H1 (cell line): ENCODE data around the gene SOX15. TPM values are rescaled to one million over a fixed set of nuclear protein-coding genes. Genes with fewer than 3 reads are reported as not detected.

Experiments
- CTCF ChIA-PET: fragments of 300-600 bp; sonication (Branson Sonifier 250); formaldehyde crosslinking; loops from one replicate; lab custom pipeline; 2021; ENCODE audit not compliant: partially characterized antibody; lab: Charles Lee
- POLR2A ChIA-PET: fragments of 300-600 bp; sonication (Branson Sonifier 250); formaldehyde crosslinking; loops from one replicate; lab custom pipeline; 2021; ENCODE audit warnings: inconsistent platforms; ENCODE audit not compliant: partially characterized antibody; lab: Charles Lee
- DNase-seq, 2 experiments: peaks; one replicate each; pipeline versions ENCODE4 v3.0.0 to v3.0.0-alpha.2; 2010 to 2022; ENCODE audit warnings: low spot score in 2 of 2, low read depth in 1 of 2, mixed read lengths in 1 of 2
- FAIRE-seq: peaks from 2 replicates; lab custom pipeline; 2011; peaks lifted over from hg19 to GRCh38; lab: Jason Lieb, UNC
- H2AFZ ChIP-seq: 2 replicates; pipeline ENCODE4 v1.8.1; 2012; ENCODE audit warnings: low read length, inconsistent platforms
- H2AK5ac ChIP-seq: 2 replicates; pipeline ENCODE4 v1.6.1; 2013; ENCODE audit warnings: low read depth, low read length
- H2BK120ac ChIP-seq: replicated peaks from 2 replicates; pipeline ENCODE3; 2013; ENCODE audit warnings: low read depth, low read length, inconsistent platforms
- H2BK12ac ChIP-seq: 2 replicates; pipeline ENCODE4 v1.6.1; 2013; ENCODE audit warnings: low read depth, low read length
- H2BK15ac ChIP-seq: 2 replicates; pipeline ENCODE4 v1.6.1; 2013; ENCODE audit warnings: low read length
- H2BK20ac ChIP-seq: 2 replicates; pipeline ENCODE4 v1.6.1; 2013; ENCODE audit warnings: low read length
- H2BK5ac ChIP-seq: 2 replicates; pipeline ENCODE4 v1.6.1; 2013; ENCODE audit warnings: low read depth, low read length
- H3K14ac ChIP-seq: 2 replicates; pipeline ENCODE4 v1.6.1; 2013; ENCODE audit warnings: inconsistent platforms; ENCODE audit not compliant: insufficient read length
- H3K18ac ChIP-seq: 2 replicates; pipeline ENCODE4 v1.6.1; 2013; ENCODE audit warnings: low read length; ENCODE audit errors: extremely low read depth
- H3K23ac ChIP-seq: 2 replicates; pipeline ENCODE4 v1.6.1; 2013; ENCODE audit warnings: inconsistent platforms; ENCODE audit not compliant: insufficient read length
- H3K23me2 ChIP-seq: 2 replicates; pipeline ENCODE4 v1.6.1; 2013; ENCODE audit warnings: low read depth, low read length
- H3K27ac ChIP-seq: 2 replicates; pipeline ENCODE4 v1.6.1; 2011; ENCODE audit warnings: low read depth, low read length, inconsistent platforms
- H3K27me3 ChIP-seq, 4 experiments: replicated peaks in 1 of 4; 1 replicate in 1 of 4; 2 replicates in 3 of 4; pipeline versions ENCODE4 v1.6.1 to v1.8.1; 2011 to 2013; ENCODE audit warnings: low read length in 3 of 4, mild to moderate bottlenecking in 3 of 4, inconsistent platforms in 2 of 4, mixed read lengths in 2 of 4, moderate library complexity in 1 of 4; ENCODE audit not compliant: control insufficient read depth in 3 of 4, insufficient read depth in 3 of 4; ENCODE audit errors: extremely low read depth in 1 of 4
- H3K36me3 ChIP-seq, 4 experiments: 2 replicates each; pipeline versions ENCODE4 v1.6.1 to v1.8.1; 2011 to 2013; ENCODE audit warnings: mild to moderate bottlenecking in 4 of 4, low read length in 3 of 4, moderate library complexity in 2 of 4, control low read depth in 1 of 4, inconsistent platforms in 1 of 4; ENCODE audit not compliant: insufficient read depth in 4 of 4, control insufficient read depth in 2 of 4
- H3K4ac ChIP-seq: replicated peaks from 2 replicates; pipeline ENCODE3; 2013; ENCODE audit warnings: low read length, low read depth, mixed read lengths, inconsistent platforms; ENCODE audit not compliant: insufficient read length
- H3K4me1 ChIP-seq, 4 experiments: replicated peaks in 1 of 4; 1 replicate in 1 of 4; 2 replicates in 3 of 4; pipeline versions ENCODE4 v1.6.1 to v1.8.1; 2011 to 2013; ENCODE audit warnings: low read length in 3 of 4, inconsistent platforms in 2 of 4, mixed read lengths in 1 of 4; ENCODE audit not compliant: insufficient read depth in 4 of 4, control insufficient read depth in 3 of 4
- H3K4me2 ChIP-seq, 2 experiments: 2 replicates each; pipeline versions ENCODE4 v1.6.1 to v1.8.1; 2011 to 2013; ENCODE audit warnings: low read depth in 2 of 2, low read length in 2 of 2, control low read depth in 1 of 2, inconsistent platforms in 1 of 2, mild to moderate bottlenecking in 1 of 2; ENCODE audit not compliant: insufficient read depth in 1 of 2
- H3K4me3 ChIP-seq, 4 experiments: fragments of 200-600, 300-600 bp in 1 of 4; sonication (generic), shearing (Covaris generic), sonication (Bioruptor Twin) in 1 of 4; 2 replicates each; pipeline versions ENCODE4 v1.5.1 to v1.8.1; 2011 to 2016; ENCODE audit warnings: low read length in 4 of 4, low read depth in 3 of 4, control low read depth in 2 of 4, inconsistent platforms in 2 of 4, mild to moderate bottlenecking in 2 of 4, mixed read lengths in 1 of 4, moderate library complexity in 1 of 4; ENCODE audit not compliant: insufficient read depth in 2 of 4; ENCODE audit errors: extremely low read depth in 1 of 4
- H3K56ac ChIP-seq: replicated peaks from 2 replicates; pipeline ENCODE3; 2013; ENCODE audit warnings: low read depth, mild to moderate bottlenecking, mixed read lengths, low read length, inconsistent platforms; ENCODE audit not compliant: insufficient read length
- H3K79me1 ChIP-seq: 2 replicates; pipeline ENCODE4 v1.6.1; 2013; ENCODE audit warnings: low read depth, low read length, control low read depth
- H3K79me2 ChIP-seq, 2 experiments: 2 replicates each; pipeline versions ENCODE4 v1.6.1 to v1.8.1; 2012 to 2013; ENCODE audit warnings: low read length in 2 of 2, mild to moderate bottlenecking in 2 of 2, inconsistent platforms in 1 of 2; ENCODE audit not compliant: insufficient read depth in 2 of 2, control insufficient read depth in 1 of 2
- H3K9ac ChIP-seq, 4 experiments: replicated peaks in 1 of 4; 1 replicate in 1 of 4; 2 replicates in 3 of 4; pipeline versions ENCODE4 v1.6.1 to v1.8.1; 2011 to 2013; ENCODE audit warnings: low read depth in 3 of 4, low read length in 3 of 4, control low read depth in 2 of 4, mild to moderate bottlenecking in 2 of 4, moderate library complexity in 2 of 4, inconsistent platforms in 1 of 4; ENCODE audit errors: extremely low read depth in 1 of 4
- H3K9me3 ChIP-seq, 2 experiments: 2 replicates each; pipeline versions ENCODE4 v1.6.1 to v1.8.1; 2012 to 2013; ENCODE audit warnings: mild to moderate bottlenecking in 2 of 2, moderate library complexity in 2 of 2, control low read depth in 1 of 2, inconsistent platforms in 1 of 2, low read depth in 1 of 2, low read length in 1 of 2, mixed read lengths in 1 of 2; ENCODE audit not compliant: insufficient read depth in 2 of 2
- H4K20me1 ChIP-seq, 2 experiments: replicated peaks in 1 of 2; 2 replicates each; pipeline versions ENCODE3 to v1.8.1; 2011 to 2013; ENCODE audit warnings: inconsistent platforms in 2 of 2, low read length in 2 of 2, mild to moderate bottlenecking in 1 of 2; ENCODE audit not compliant: insufficient read depth in 2 of 2, control insufficient read depth in 1 of 2
- H4K5ac ChIP-seq: 2 replicates; pipeline ENCODE4 v1.6.1; 2013; ENCODE audit warnings: low read length, low read depth, mixed read lengths, inconsistent platforms; ENCODE audit not compliant: insufficient read length
- H4K8ac ChIP-seq: 2 replicates; pipeline ENCODE4 v1.8.0; 2013; ENCODE audit warnings: mild to moderate bottlenecking, moderate library complexity, low read length, inconsistent platforms; ENCODE audit not compliant: insufficient read depth; ENCODE audit errors: extremely low read depth
- H4K91ac ChIP-seq: replicated peaks from 2 replicates; pipeline ENCODE3; 2013; ENCODE audit warnings: low read length, mixed read lengths, inconsistent platforms; ENCODE audit not compliant: insufficient read length
- ASH2L ChIP-seq: fragments of 200-600, 300-600 bp; sonication (generic); IDR thresholded peaks from one replicate; pipeline ENCODE4 v1.7.1; 2017; ENCODE audit warnings: low read length
- BRCA1 ChIP-seq: IDR thresholded peaks from 2 replicates; pipeline ENCODE4 v1.6.1; 2012; ENCODE audit warnings: low read depth, low read length, improper control_type of control experiment
- E2F6 ChIP-seq: IDR thresholded peaks from 2 replicates; pipeline ENCODE4 v1.6.1; 2012; ENCODE audit warnings: inconsistent platforms
- EZH2 ChIP-seq: fragments of 200-600 bp; sonication (generic); IDR thresholded peaks from 2 replicates; pipeline ENCODE4 v1.7.1; 2012; ENCODE audit warnings: low read depth, mild to moderate bottlenecking, moderate library complexity, low read length, inconsistent platforms; ENCODE audit not compliant: severe bottlenecking
- GABPA ChIP-seq: IDR thresholded peaks from 2 replicates; pipeline ENCODE4 v1.6.1; 2011; ENCODE audit warnings: mild to moderate bottlenecking, low read length, moderate library complexity, borderline replicate concordance; ENCODE audit not compliant: insufficient read depth
- POU5F1 ChIP-seq: IDR thresholded peaks from 2 replicates; pipeline ENCODE4 v1.6.1; 2011; ENCODE audit warnings: low read depth, mild to moderate bottlenecking, low read length, moderate library complexity
- RNF2 ChIP-seq: fragments of 200-900, 300-1000 bp; sonication (generic); IDR thresholded peaks from 2 replicates; pipeline ENCODE4 v1.7.1; 2016; ENCODE audit warnings: borderline replicate concordance, low read depth, mild to moderate bottlenecking, antibody characterized with exemption, low read length; ENCODE audit not compliant: poor library complexity, severe bottlenecking; ENCODE audit errors: missing control alignments
- RXRA ChIP-seq: IDR thresholded peaks from 2 replicates; pipeline ENCODE4 v1.6.1; 2011; ENCODE audit warnings: low read depth, mild to moderate bottlenecking, low read length, moderate library complexity; ENCODE audit not compliant: insufficient read depth
- SIRT6 ChIP-seq: IDR thresholded peaks from one replicate; pipeline ENCODE4 v1.7.1; 2012; ENCODE audit warnings: low read length, inconsistent platforms
- SP2 ChIP-seq: IDR thresholded peaks from 2 replicates; pipeline ENCODE4 v1.6.1; 2012; ENCODE audit warnings: mild to moderate bottlenecking, low read length, inconsistent platforms
- SP4 ChIP-seq: IDR thresholded peaks from 2 replicates; pipeline ENCODE4 v1.6.1; 2012; ENCODE audit warnings: low read length, inconsistent platforms
- SUZ12 ChIP-seq: fragments of 200-600 bp; sonication (generic); IDR thresholded peaks from 2 replicates; pipeline ENCODE4 v1.6.1; 2012; ENCODE audit warnings: mild to moderate bottlenecking, inconsistent platforms, low read length, moderate library complexity, mixed read lengths
- TAF7 ChIP-seq: optimal IDR thresholded peaks from 2 replicates; pipeline ENCODE3; 2011; ENCODE audit warnings: low read depth, mild to moderate bottlenecking, inconsistent platforms, low read length, moderate library complexity, borderline replicate concordance
- TCF12 ChIP-seq: IDR thresholded peaks from 2 replicates; pipeline ENCODE4 v1.6.1; 2011; ENCODE audit warnings: low read depth, mild to moderate bottlenecking, low read length
- WGBS, 2 experiments: shearing (Covaris generic) in 1 of 2; methylation state at CpG; one replicate each; pipeline versions ENCODE4 v1.1.6 to v1.1.7; 2013 to 2015; ENCODE audit warnings: low lambda C conversion rate in 2 of 2, mixed read lengths in 2 of 2, inconsistent platforms in 1 of 2, low coverage in 1 of 2, missing lambda C conversion rate in 1 of 2; ENCODE audit not compliant: insufficient replicate concordance in 2 of 2, insufficient coverage in 1 of 2, insufficient read length in 1 of 2; ENCODE audit errors: extremely low coverage in 1 of 2, missing lambda C conversion rate in 1 of 2; 5-methylcytosine and 5-hydroxymethylcytosine counted together
- polyA plus RNA-seq, 7 experiments: library from polyadenylated mRNA; depleted of rRNA in 3 of 7; stranded (reverse) in 5 of 7; unstranded in 2 of 7; fragments of >200 nt in 5 of 7; fragments of 200-250 nt in 2 of 7; gene quantifications; 1 replicate in 5 of 7; 2 replicates in 1 of 7; 4 replicates in 1 of 7; pipeline versions ENCODE4 v1.2.1 to v1.2.3, GENCODE V29; 2011 to 2013; ENCODE audit warnings: missing spikeins in 2 of 7, mixed read lengths in 2 of 7
- total RNA-seq: library from RNA; stranded (reverse); fragmentation: NEBNext Ultra II Directional; extraction: Animal tissue kit (Norgen Biotek cat#: 25700); gene quantifications from 2 replicates; pipeline ENCODE4 v1.2.1, GENCODE V29; 2021

The SOX15 gene
- total and polyA plus RNA-seq, 2 of the 8 experiments (the other 6 are each of a cell fraction or from before 2014, with no cell fraction given): 14.3 to 26.8 TPM

GRCh38 chr17:7551396-7551795 lies 38.5 kb downstream of the SOX15 start:
- Histone ChIP-seq H3K79me1 (no peaks in the 10 kb centered on the region), H3K4me2 (no peak overlapping the region), H4K91ac (no peak overlapping the region), H3K56ac (no peak overlapping the region), H2BK20ac (no peak overlapping the region), H2BK12ac (no peak overlapping the region), H3K18ac (no peak overlapping the region), H3K27me3 (peaks cover 0 to 5% (median 3%) of the 10 kb centered on the region in 4 experiments; a peak in 4 of 7 replicates), H4K5ac (no peak overlapping the region), H3K4me3 (no peak overlapping the region), H3K79me2 (no peaks in the 10 kb centered on the region), H2BK15ac (no peak overlapping the region), H2AK5ac (no peak overlapping the region), H4K8ac (no peak overlapping the region), H3K4ac (no peak overlapping the region), H2AFZ (no peak overlapping the region), H3K9me3 (no peaks in the 10 kb centered on the region), H3K9ac (no peak overlapping the region), H3K27ac (no peak overlapping the region), H3K14ac (no peak overlapping the region), H2BK120ac (no peak overlapping the region), H2BK5ac (no peak overlapping the region), H3K36me3 (no peaks in the 10 kb centered on the region), H3K4me1 (peaks cover 0 to 8% (median 5%) of the 10 kb centered on the region in 4 experiments; a peak in 4 of 7 replicates), H3K23me2 (peaks cover 6% of the 10 kb centered on the region; the same call in 1 of the 2 replicates), H3K23ac (no peak overlapping the region), H4K20me1 (peaks cover 0 to 7% of the 10 kb centered on the region in 2 experiments)
- ChIA-PET POLR2A (interaction anchor here (1.2 to 37.5 kb wide), 4 partner anchors 9 to 66 kb away, joined by 3 to 1144 read pairs (median 4); partner anchors contain the start of genes CD68, MPDU1 and SOX15), CTCF (interaction anchor here (2.3 to 12.7 kb wide), 2 partner anchors 9 to 35 kb away, joined by 11 to 251 read pairs; no protein-coding TSS in a partner anchor)
- 88% methylated on average over 4 of the region's 4 CpGs; no CpG with 5 or more reads in 1 of the 2 experiments for WGBS, 2 experiments
- FAIRE-seq (no peak), DNase-seq (no peak)
- TF ChIP-seq ASH2L (no peak), RXRA (no peak), SP4 (no peak), E2F6 (no peak), POU5F1 (no peak), GABPA (no peak), SP2 (no peak), BRCA1 (no peak), SIRT6 (no peak), RNF2 (no peak), TCF12 (no peak), EZH2 (no peak), SUZ12 (no peak), TAF7 (no peak)
